Fibroblast of mammary gland (primary cell): ENCODE measurements around the gene CST3.

Experiments used
- DNase-seq: peaks from one replicate; pipeline ENCODE4 v3.0.0-alpha.2; 2010; ENCODE audit warnings: low read depth
- H3K4me3 ChIP-seq: 2 replicates; pipeline ENCODE4 v1.5.1; 2011; ENCODE audit warnings: low read depth, mild to moderate bottlenecking, low read length, moderate library complexity; ENCODE audit not compliant: control insufficient read depth
- TF ChIP-seq, protein P1 (sequence below): conservative IDR thresholded peaks from 2 replicates; pipeline ENCODE4 v1.5.1; 2011; ENCODE audit warnings: low read depth, low read length, inconsistent platforms; ENCODE audit not compliant: control insufficient read depth, insufficient read depth

The CST3 gene

GRCh38 chr20:23631981-23632710, 5.6 kb downstream of the CST3 start:
- no peak for DNase-seq
- TF ChIP-seq, protein P1, sequence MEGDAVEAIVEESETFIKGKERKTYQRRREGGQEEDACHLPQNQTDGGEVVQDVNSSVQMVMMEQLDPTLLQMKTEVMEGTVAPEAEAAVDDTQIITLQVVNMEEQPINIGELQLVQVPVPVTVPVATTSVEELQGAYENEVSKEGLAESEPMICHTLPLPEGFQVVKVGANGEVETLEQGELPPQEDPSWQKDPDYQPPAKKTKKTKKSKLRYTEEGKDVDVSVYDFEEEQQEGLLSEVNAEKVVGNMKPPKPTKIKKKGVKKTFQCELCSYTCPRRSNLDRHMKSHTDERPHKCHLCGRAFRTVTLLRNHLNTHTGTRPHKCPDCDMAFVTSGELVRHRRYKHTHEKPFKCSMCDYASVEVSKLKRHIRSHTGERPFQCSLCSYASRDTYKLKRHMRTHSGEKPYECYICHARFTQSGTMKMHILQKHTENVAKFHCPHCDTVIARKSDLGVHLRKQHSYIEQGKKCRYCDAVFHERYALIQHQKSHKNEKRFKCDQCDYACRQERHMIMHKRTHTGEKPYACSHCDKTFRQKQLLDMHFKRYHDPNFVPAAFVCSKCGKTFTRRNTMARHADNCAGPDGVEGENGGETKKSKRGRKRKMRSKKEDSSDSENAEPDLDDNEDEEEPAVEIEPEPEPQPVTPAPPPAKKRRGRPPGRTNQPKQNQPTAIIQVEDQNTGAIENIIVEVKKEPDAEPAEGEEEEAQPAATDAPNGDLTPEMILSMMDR: no peak
- H3K4me3 ChIP-seq: no peak overlapping the region

GRCh38 chr20:23631226-23631822, 6.4 kb downstream of the CST3 start:
- TF ChIP-seq, protein P1: no peak
- no peak for DNase-seq
- no peak overlapping the region for H3K4me3 ChIP-seq

GRCh38 chr20:23630392-23630849, 7.3 kb downstream of the CST3 start:
- DNase-seq: no peak
- H3K4me3 ChIP-seq: no peak overlapping the region
- TF ChIP-seq, protein P1: no peak

DNA sequence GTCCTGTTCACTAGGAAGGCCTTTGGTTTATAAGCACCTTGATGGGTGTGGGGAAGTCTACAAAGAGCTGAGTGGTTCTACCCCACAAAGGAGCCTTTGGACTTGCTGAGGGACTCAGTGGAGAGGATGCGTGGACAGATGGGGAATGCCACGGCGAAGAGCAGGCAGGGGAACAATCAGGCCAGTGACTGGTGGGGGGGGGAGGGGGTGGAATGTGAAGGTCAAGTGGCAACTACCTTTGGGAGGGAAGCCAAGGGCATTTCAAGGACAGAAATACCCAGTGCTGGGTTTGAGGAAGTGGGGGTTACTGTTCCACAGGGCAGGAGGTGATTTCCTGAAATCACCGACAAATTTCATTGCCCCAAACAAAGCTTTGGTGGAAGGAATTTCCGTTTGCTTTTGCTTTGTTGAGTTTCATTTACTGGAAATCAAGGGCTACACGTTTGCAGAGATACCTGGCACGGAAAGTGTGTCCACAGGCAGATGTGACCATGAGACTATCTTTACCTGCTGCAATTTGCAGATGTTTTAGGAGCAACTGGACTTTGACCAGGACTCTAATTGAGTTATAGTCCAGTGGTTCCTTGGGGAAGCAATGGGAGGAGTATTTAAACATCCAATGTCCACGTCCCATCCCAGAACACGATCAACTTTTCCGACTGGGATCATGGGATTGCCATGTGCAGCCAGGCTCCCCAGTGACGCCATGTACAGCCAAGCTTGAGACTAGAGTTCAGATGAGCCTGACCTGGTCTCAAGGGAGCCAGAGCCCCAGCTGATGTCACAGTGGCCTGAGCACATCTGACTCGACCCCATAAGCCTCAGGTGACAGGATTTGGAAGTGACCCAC, 8.0 kb downstream of the CST3 start:
- TF ChIP-seq, protein P1: no peak
- no peak for DNase-seq
- no peak overlapping the region for H3K4me3 ChIP-seq

DNA sequence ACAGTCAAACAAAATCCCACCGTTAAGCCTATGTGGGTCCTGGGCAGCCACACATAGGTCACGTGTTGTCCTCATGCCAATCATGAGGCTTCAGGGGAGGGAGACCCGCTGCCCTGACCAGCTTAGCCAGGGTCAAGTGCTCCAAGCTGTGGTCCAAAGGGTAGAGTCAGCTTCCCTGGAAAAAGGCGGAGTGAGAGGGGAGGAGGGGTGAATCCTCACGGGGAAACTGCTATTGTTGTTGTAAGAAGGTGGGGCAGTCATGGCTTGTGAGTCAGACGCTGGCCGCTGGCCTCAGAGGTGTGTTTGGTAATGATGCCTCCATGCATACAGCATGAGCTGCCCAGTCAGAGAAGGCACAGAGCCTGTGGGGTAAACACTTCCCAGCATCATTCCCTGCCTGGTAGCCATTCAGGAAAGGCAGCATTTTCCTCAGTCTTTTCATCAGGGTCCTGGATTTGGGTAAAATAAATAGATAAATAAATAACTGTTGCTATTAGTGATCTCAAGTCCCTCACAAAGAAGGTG, 8.7 kb downstream of the CST3 start:
- peak; percentile 91 for DNase-seq
- TF ChIP-seq, protein P1: no peak
- no peak overlapping the region for H3K4me3 ChIP-seq

- no peak overlapping the region for H3K4me3 ChIP-seq
- DNase-seq: no peak
- TF ChIP-seq, protein P1: no peak
Observed at GRCh38 chr20:23628402-23629016, 9.2 kb downstream of the CST3 start.
